GM12874 (cell line): ENCODE results near the gene NRIP2.

ENCODE experiments used
- CTCF ChIP-seq: IDR thresholded peaks from 2 replicates; pipeline ENCODE4 v1.5.1; 2011; ENCODE audit warnings: low read depth, mild to moderate bottlenecking, control low read depth, low read length, moderate library complexity; ENCODE audit not compliant: insufficient read depth

NRIP2 gene

DNA sequence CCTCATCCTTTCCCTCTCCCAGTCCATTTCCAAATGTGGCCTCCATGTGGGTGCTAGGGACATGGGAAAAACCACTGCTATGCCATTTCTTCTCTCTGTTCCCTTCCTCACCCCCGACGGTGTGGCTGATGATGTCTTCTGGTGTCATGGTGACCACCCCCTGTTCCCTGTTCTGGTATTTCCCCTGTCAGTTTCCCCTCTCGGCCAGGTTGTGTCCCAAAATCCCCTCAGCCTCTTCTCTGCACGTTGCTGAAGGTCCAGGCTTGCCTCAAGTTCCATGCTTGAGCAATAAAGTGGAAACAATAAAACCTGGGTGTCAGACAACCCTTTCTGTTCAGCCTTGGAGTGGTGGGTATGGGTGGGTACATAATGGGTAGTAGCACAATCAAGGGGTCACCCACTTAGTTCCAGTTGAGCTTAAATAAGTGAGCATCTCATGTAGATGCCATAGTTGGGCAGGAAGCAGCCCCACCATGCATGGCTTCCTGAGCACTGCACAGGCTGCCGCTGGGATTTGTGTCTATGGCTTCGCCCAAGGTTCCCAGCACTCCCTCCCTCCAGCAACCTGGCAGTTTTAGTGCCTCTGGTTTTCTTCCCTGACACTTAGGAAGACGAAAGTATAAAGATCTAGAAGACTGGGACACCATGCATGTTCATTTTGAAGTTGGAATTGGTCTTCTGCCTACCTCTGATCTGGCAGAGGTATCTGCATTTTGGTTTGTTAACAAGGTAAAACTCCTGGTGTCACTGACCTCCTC, 31.0 kb downstream of the NRIP2 start:
- no peak for TF ChIP-seq CTCF

GRCh38 chr12:2801044-2801783, 33.6 kb downstream of the NRIP2 start:
- no peak for TF ChIP-seq CTCF

GRCh38 chr12:2800046-2800570, 34.7 kb downstream of the NRIP2 start:
- TF ChIP-seq CTCF: no peak

GRCh38 chr12:2797721-2798418, 37.0 kb downstream of the NRIP2 start:
- peak; percentile 12; the same call in 1 of the 2 replicates for TF ChIP-seq CTCF

- no peak for TF ChIP-seq CTCF
Measured at GRCh38 chr12:2796187-2796666, 38.6 kb downstream of the NRIP2 start.

GRCh38 chr12:2795291-2796186, 39.3 kb downstream of the NRIP2 start:
- no peak for TF ChIP-seq CTCF
